SK-N-MC (cell line): ENCODE data around the gene RERG.

Source experiments
- EZH2 ChIP-seq: fragments of 200-600 bp; sonication (generic); IDR thresholded peaks from one replicate; pipeline ENCODE4 v1.6.1; 2017; ENCODE audit warnings: antibody characterized with exemption
- FOXP2 ChIP-seq: optimal IDR thresholded peaks from 2 replicates; pipeline ENCODE3; 2011; ENCODE audit warnings: mild to moderate bottlenecking, moderate library complexity; ENCODE audit not compliant: insufficient read depth; ENCODE audit errors: extremely low read length, control extremely low read depth
- POLR2AphosphoS5 ChIP-seq: IDR thresholded peaks from 2 replicates; pipeline ENCODE4 v1.6.1; 2012; ENCODE audit warnings: mild to moderate bottlenecking, low read depth, low read length, borderline replicate concordance

DNA sequence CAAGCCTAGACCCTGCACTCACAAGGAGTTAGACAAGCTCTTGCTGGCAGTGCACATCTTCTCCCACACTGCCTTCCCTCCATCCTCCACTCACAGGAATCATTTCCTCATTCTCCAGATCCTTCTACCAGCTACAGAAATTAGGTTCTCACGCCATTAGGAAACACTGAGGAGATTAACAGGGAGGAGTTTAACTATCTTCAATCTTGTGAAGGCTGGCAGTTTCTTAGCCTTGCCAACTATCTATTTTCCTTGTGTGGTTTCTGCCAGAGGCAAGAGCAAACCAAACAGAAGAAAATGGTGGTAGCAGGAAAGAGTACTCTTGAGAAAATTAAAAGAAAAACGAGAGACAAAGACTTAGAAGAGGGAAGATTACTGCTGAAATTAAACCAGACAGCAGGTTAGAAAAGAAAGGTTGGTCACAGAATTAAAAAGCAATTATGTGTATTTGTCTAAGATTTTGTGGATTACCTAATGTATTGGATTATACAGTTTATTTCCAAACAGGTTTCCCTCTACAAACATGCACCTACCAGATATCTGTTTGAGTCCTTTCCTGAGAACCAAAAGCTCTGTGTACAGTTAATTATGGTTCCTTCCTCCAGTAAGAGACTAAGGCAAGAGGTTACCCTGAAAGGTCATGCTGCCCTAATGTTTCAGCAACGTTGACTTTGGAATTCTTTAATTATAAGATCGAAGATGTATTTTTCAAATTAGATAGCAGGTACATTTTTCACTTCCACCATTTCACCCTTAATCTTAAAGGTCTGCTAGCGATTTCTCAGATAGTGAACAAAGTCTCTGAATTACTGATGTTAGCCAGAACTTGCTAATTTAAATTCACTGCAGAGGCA lies 5.0 kb downstream of the RERG start:
- TF ChIP-seq EZH2 = no peak
- no peak for TF ChIP-seq POLR2AphosphoS5
- no peak for TF ChIP-seq FOXP2
